Measurements from ENCODE around the gene LUC7L3. TPM values are rescaled to one million over a fixed set of nuclear protein-coding genes. Genes with fewer than 3 reads are reported as not detected.

The LUC7L3 gene
- total and polyA plus RNA-seq, 2 of the 13 experiments (the other 11 are each of a cell fraction or from before 2014, with no cell fraction given) = 108 to 120 TPM

DNA sequence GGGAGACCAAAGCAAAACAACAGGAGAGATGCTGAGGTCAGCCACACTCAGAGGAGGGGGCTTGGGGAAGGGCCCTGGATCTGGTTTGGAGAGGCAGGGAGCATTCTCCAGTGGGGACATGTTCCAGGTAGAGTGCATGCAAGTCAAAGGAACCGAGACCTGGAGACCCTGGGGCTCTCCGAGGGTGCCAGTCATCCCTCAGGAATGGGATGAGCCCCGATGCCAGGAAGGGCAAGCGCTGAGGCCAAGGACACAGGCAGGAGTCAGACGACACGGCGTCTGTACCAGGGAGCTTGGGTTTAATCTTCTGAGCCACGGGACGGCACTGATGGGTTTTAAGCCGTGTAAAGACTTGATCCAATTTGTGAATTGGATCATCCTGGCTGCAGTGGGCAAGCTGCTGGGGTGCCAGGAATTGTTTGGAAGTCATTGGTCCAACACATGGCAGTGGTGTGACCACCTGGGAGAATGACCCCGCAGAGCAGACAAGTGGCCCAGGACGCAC lies 80.8 kb downstream of the LUC7L3 start (continued):
- TF ChIP-seq, protein P1, sequence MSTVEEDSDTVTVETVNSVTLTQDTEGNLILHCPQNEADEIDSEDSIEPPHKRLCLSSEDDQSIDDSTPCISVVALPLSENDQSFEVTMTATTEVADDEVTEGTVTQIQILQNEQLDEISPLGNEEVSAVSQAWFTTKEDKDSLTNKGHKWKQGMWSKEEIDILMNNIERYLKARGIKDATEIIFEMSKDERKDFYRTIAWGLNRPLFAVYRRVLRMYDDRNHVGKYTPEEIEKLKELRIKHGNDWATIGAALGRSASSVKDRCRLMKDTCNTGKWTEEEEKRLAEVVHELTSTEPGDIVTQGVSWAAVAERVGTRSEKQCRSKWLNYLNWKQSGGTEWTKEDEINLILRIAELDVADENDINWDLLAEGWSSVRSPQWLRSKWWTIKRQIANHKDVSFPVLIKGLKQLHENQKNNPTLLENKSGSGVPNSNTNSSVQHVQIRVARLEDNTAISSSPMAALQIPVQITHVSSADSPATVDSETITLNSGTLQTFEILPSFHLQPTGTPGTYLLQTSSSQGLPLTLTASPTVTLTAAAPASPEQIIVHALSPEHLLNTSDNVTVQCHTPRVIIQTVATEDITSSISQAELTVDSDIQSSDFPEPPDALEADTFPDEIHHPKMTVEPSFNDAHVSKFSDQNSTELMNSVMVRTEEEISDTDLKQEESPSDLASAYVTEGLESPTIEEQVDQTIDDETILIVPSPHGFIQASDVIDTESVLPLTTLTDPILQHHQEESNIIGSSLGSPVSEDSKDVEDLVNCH (CRISPR knock-in tag; IDR thresholded peaks at IDR 0.05) = no peak
- TF ChIP-seq ZNF776 (CRISPR knock-in tag; IDR thresholded peaks at IDR 0.05) (no peak), RBAK (CRISPR knock-in tag; IDR thresholded peaks at IDR 0.05) (no peak), ZNF766 (CRISPR knock-in tag; IDR thresholded peaks at IDR 0.05; ENCODE audit: borderline replicate concordance) (no peak), RXRB (CRISPR knock-in tag; IDR thresholded peaks at IDR 0.05; ENCODE audit: borderline replicate concordance) (no peak), ZBTB7A (CRISPR knock-in tag; IDR thresholded peaks at IDR 0.05) (peak; percentile 41; the same call in 1 of the 2 replicates), ZNF232 (CRISPR knock-in tag; IDR thresholded peaks at IDR 0.05; ENCODE audit: borderline replicate concordance) (no peak), BRCA1 (CRISPR knock-in tag; IDR thresholded peaks at IDR 0.05) (no peak), FOSL2 (CRISPR knock-in tag; IDR thresholded peaks at IDR 0.05) (0 out of 2 replicates have a peak, but pooled peaks have one; percentile 9), AHR (CRISPR knock-in tag; IDR thresholded peaks at IDR 0.05) (no peak), ZNF562 (CRISPR knock-in tag; IDR thresholded peaks at IDR 0.05; ENCODE audit: borderline replicate concordance) (no peak), ZNF615 (CRISPR knock-in tag; IDR thresholded peaks at IDR 0.05; ENCODE audit: borderline replicate concordance) (no peak), NFE2L2 (IDR thresholded peaks at IDR 0.05; ENCODE audit: low read length) (no peak), ZNF20 (CRISPR knock-in tag; IDR thresholded peaks at IDR 0.05) (no peak), MEIS1 (CRISPR knock-in tag; IDR thresholded peaks at IDR 0.05; ENCODE audit: borderline replicate concordance) (no peak)
- TF ChIP-seq, protein P2, sequence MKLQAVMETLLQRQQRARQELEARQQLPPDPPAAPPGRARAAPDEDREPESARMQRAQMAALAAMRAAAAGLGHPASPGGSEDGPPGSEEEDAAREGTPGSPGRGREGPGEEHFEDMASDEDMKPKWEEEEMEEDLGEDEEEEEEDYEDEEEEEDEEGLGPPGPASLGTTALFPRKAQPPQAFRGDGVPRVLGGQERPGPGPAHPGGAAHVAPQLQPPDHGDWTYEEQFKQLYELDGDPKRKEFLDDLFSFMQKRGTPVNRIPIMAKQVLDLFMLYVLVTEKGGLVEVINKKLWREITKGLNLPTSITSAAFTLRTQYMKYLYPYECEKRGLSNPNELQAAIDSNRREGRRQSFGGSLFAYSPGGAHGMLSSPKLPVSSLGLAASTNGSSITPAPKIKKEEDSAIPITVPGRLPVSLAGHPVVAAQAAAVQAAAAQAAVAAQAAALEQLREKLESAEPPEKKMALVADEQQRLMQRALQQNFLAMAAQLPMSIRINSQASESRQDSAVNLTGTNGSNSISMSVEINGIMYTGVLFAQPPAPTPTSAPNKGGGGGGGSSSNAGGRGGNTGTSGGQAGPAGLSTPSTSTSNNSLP (IDR thresholded peaks at IDR 0.05; ENCODE audit: low read depth, low read length) = no peak
- TF ChIP-seq, protein P3, sequence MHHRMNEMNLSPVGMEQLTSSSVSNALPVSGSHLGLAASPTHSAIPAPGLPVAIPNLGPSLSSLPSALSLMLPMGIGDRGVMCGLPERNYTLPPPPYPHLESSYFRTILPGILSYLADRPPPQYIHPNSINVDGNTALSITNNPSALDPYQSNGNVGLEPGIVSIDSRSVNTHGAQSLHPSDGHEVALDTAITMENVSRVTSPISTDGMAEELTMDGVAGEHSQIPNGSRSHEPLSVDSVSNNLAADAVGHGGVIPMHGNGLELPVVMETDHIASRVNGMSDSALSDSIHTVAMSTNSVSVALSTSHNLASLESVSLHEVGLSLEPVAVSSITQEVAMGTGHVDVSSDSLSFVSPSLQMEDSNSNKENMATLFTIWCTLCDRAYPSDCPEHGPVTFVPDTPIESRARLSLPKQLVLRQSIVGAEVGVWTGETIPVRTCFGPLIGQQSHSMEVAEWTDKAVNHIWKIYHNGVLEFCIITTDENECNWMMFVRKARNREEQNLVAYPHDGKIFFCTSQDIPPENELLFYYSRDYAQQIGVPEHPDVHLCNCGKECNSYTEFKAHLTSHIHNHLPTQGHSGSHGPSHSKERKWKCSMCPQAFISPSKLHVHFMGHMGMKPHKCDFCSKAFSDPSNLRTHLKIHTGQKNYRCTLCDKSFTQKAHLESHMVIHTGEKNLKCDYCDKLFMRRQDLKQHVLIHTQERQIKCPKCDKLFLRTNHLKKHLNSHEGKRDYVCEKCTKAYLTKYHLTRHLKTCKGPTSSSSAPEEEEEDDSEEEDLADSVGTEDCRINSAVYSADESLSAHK (CRISPR knock-in tag; IDR thresholded peaks at IDR 0.05; ENCODE audit: borderline replicate concordance) = no peak
- TF ChIP-seq, protein P4, sequence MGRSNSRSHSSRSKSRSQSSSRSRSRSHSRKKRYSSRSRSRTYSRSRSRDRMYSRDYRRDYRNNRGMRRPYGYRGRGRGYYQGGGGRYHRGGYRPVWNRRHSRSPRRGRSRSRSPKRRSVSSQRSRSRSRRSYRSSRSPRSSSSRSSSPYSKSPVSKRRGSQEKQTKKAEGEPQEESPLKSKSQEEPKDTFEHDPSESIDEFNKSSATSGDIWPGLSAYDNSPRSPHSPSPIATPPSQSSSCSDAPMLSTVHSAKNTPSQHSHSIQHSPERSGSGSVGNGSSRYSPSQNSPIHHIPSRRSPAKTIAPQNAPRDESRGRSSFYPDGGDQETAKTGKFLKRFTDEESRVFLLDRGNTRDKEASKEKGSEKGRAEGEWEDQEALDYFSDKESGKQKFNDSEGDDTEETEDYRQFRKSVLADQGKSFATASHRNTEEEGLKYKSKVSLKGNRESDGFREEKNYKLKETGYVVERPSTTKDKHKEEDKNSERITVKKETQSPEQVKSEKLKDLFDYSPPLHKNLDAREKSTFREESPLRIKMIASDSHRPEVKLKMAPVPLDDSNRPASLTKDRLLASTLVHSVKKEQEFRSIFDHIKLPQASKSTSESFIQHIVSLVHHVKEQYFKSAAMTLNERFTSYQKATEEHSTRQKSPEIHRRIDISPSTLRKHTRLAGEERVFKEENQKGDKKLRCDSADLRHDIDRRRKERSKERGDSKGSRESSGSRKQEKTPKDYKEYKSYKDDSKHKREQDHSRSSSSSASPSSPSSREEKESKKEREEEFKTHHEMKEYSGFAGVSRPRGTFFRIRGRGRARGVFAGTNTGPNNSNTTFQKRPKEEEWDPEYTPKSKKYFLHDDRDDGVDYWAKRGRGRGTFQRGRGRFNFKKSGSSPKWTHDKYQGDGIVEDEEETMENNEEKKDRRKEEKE (IDR thresholded peaks at IDR 0.05) = no peak
- TF ChIP-seq, protein P5, sequence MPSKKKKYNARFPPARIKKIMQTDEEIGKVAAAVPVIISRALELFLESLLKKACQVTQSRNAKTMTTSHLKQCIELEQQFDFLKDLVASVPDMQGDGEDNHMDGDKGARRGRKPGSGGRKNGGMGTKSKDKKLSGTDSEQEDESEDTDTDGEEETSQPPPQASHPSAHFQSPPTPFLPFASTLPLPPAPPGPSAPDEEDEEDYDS (CRISPR knock-in tag; IDR thresholded peaks at IDR 0.05) = no peak
